NCI-H146 treated with DMSO at 0.1 percent for 48 hours (cell line): ENCODE data around the gene RCVRN.

Experiments
- DNase-seq: peaks from one replicate; lab custom pipeline; 2025; ENCODE audit not compliant: unreplicated experiment; lab: John Stamatoyannopoulos, UW

RCVRN gene

GRCh38 chr17:9905078-9905415 lies at the start of gene RCVRN:
TSS of gene RCVRN (minus strand) at chr17:9905271. CDS start at chr17:9905180, 91 bp downstream.
- no peak for DNase-seq

- no peak for DNase-seq
Measured at GRCh38 chr17:9953492-9953891, 48.4 kb upstream of the RCVRN start.

- no peak for DNase-seq
Measured at GRCh38 chr17:9951803-9952202, 46.7 kb upstream of the RCVRN start.

- no peak for DNase-seq
Measured at GRCh38 chr17:9948928-9949327, 43.9 kb upstream of the RCVRN start.

GRCh38 chr17:9944704-9945103 lies 39.6 kb upstream of the RCVRN start:
- DNase-seq: no peak

- no peak for DNase-seq
Measured at GRCh38 chr17:9943343-9943742, 38.3 kb upstream of the RCVRN start.

- DNase-seq: no peak
Measured at GRCh38 chr17:9942885-9943284, 37.8 kb upstream of the RCVRN start.

- DNase-seq: no peak
Measured at GRCh38 chr17:9941305-9941704, 36.2 kb upstream of the RCVRN start.

GRCh38 chr17:9940841-9941240 lies 35.8 kb upstream of the RCVRN start:
- no peak for DNase-seq

- DNase-seq: no peak
Measured at GRCh38 chr17:9938764-9939163, 33.7 kb upstream of the RCVRN start.

GRCh38 chr17:9937901-9938300 lies 32.8 kb upstream of the RCVRN start:
- DNase-seq: no peak

- no peak for DNase-seq
Measured at GRCh38 chr17:9937241-9937761, 32.2 kb upstream of the RCVRN start.

GRCh38 chr17:9936095-9936494 lies 31.0 kb upstream of the RCVRN start:
- DNase-seq: no peak

- no peak for DNase-seq
Measured at GRCh38 chr17:9935408-9935807, 30.3 kb upstream of the RCVRN start.

- DNase-seq: no peak
Measured at GRCh38 chr17:9934331-9934730, 29.3 kb upstream of the RCVRN start.

- DNase-seq: no peak
Measured at GRCh38 chr17:9932491-9932890, 27.4 kb upstream of the RCVRN start.

GRCh38 chr17:9931144-9931741 lies 26.2 kb upstream of the RCVRN start:
- DNase-seq: no peak

GRCh38 chr17:9929871-9930270 lies 24.8 kb upstream of the RCVRN start:
- DNase-seq: no peak

GRCh38 chr17:9928601-9929333 lies 23.7 kb upstream of the RCVRN start:
- DNase-seq: no peak

- DNase-seq: no peak
Measured at GRCh38 chr17:9926150-9926804, 21.2 kb upstream of the RCVRN start.

- no peak for DNase-seq
Measured at GRCh38 chr17:9925457-9925856, 20.4 kb upstream of the RCVRN start.

GRCh38 chr17:9924735-9925191 lies 19.7 kb upstream of the RCVRN start:
- peak; percentile 34 for DNase-seq
